ENCODE data around the gene CFAP251. TPM values are rescaled to one million over a fixed set of nuclear protein-coding genes. Genes with fewer than 3 reads are reported as not detected.

CFAP251 gene
- total RNA-seq, 1 donor from 2014 or later: 4.7 TPM

GRCh38 chr12:122013791-122014590 lies 95.6 kb downstream of the CFAP251 start:
- Histone ChIP-seq H3K36me3 (ENCODE audit: insufficient read depth, low read length) (no peaks in the 10 kb centered on the region), H2AFZ (ENCODE audit: low read depth, low read length) (no peak overlapping the region), H3K27ac (ENCODE audit: low read depth, low read length) (no peak overlapping the region), H3K9me3 (ENCODE audit: insufficient read depth, low read depth, low read length) (no peaks in the 10 kb centered on the region), H3K4me1 (ENCODE audit: insufficient read depth, low read length) (no peaks in the 10 kb centered on the region), H3K4me2 (ENCODE audit: low read length) (no peak overlapping the region), H3K79me2 (ENCODE audit: insufficient read depth, low read length) (no peaks in the 10 kb centered on the region), H3K9ac (ENCODE audit: low read length) (no peak overlapping the region), H3K4me3 (ENCODE audit: insufficient read depth, low read depth, low read length) (no peak overlapping the region), H3K27me3 (ENCODE audit: insufficient read depth, low read length) (no peaks in the 10 kb centered on the region), H4K20me1 (ENCODE audit: insufficient read depth, low read length) (no peaks in the 10 kb centered on the region)
- Mint-ChIP-seq H3K27me3 (ENCODE audit: low read depth, unreplicated experiment) (peaks cover 4% of the 10 kb centered on the region), H3K9me3 (ENCODE audit: unreplicated experiment) (peaks cover 11% of the 10 kb centered on the region), H3K36me3 (ENCODE audit: low read depth, unreplicated experiment) (peaks cover 2% of the 10 kb centered on the region), H3K27ac (ENCODE audit: unreplicated experiment) (no peak overlapping the region), H3K4me3 (ENCODE audit: unreplicated experiment) (no peak overlapping the region), H3K4me1 (ENCODE audit: low read depth, unreplicated experiment) (no peaks in the 10 kb centered on the region)
- FAIRE-seq: no peak
- DNase-seq (ENCODE audit: low read depth): no peak
- TF ChIP-seq CTCF (IDR thresholded peaks at IDR 0.05; ENCODE audit: insufficient read depth, low read depth, low read length) (no peak), EZH2 (IDR thresholded peaks at IDR 0.05; ENCODE audit: insufficient read depth, low read length) (no peak)

GRCh38 chr12:122014781-122015180 lies 96.4 kb downstream of the CFAP251 start:
- no peak overlapping the region for H3K27ac ChIP-seq (ENCODE audit: low read depth, low read length)
- no peaks in the 10 kb centered on the region for H4K20me1 ChIP-seq (ENCODE audit: insufficient read depth, low read length)
- no peaks in the 10 kb centered on the region for H3K9me3 ChIP-seq (ENCODE audit: insufficient read depth, low read depth, low read length)
- no peak overlapping the region for H3K27ac Mint-ChIP-seq (ENCODE audit: unreplicated experiment)
- H3K27me3 ChIP-seq (ENCODE audit: insufficient read depth, low read length): no peaks in the 10 kb centered on the region
- H3K79me2 ChIP-seq (ENCODE audit: insufficient read depth, low read length): no peaks in the 10 kb centered on the region
- no peak overlapping the region for H3K9ac ChIP-seq (ENCODE audit: low read length)
- TF ChIP-seq CTCF (IDR thresholded peaks at IDR 0.05; ENCODE audit: insufficient read depth, low read depth, low read length) (no peak), EZH2 (IDR thresholded peaks at IDR 0.05; ENCODE audit: insufficient read depth, low read length) (no peak)
- H3K4me3 ChIP-seq (ENCODE audit: insufficient read depth, low read depth, low read length): no peak overlapping the region
- H2AFZ ChIP-seq (ENCODE audit: low read depth, low read length): no peak overlapping the region
- no peaks in the 10 kb centered on the region for H3K4me1 Mint-ChIP-seq (ENCODE audit: low read depth, unreplicated experiment)
- H3K27me3 Mint-ChIP-seq (ENCODE audit: low read depth, unreplicated experiment): peaks cover 4% of the 10 kb centered on the region
- H3K4me1 ChIP-seq (ENCODE audit: insufficient read depth, low read length): no peaks in the 10 kb centered on the region
- H3K36me3 ChIP-seq (ENCODE audit: insufficient read depth, low read length): no peaks in the 10 kb centered on the region
- DNase-seq (ENCODE audit: low read depth): no peak
- peaks cover 14% of the 10 kb centered on the region for H3K9me3 Mint-ChIP-seq (ENCODE audit: unreplicated experiment)
- no peak for FAIRE-seq
- no peak overlapping the region for H3K4me3 Mint-ChIP-seq (ENCODE audit: unreplicated experiment)
- H3K36me3 Mint-ChIP-seq (ENCODE audit: low read depth, unreplicated experiment): peaks cover 2% of the 10 kb centered on the region
- no peak overlapping the region for H3K4me2 ChIP-seq (ENCODE audit: low read length)

GRCh38 chr12:122018457-122018856 lies 100.1 kb downstream of the CFAP251 start:
- Mint-ChIP-seq H3K9me3 (ENCODE audit: unreplicated experiment) (peaks cover 10% of the 10 kb centered on the region), H3K4me3 (ENCODE audit: unreplicated experiment) (no peak overlapping the region), H3K27me3 (ENCODE audit: low read depth, unreplicated experiment) (peaks cover 10% of the 10 kb centered on the region), H3K4me1 (ENCODE audit: low read depth, unreplicated experiment) (peaks cover 3% of the 10 kb centered on the region), H3K27ac (ENCODE audit: unreplicated experiment) (no peak overlapping the region), H3K36me3 (ENCODE audit: low read depth, unreplicated experiment) (no peaks in the 10 kb centered on the region)
- no peak overlapping the region for H3K4me3 ChIP-seq (ENCODE audit: insufficient read depth, low read depth, low read length)
- no peak overlapping the region for H3K9ac ChIP-seq (ENCODE audit: low read length)
- no peak overlapping the region for H3K4me2 ChIP-seq (ENCODE audit: low read length)
- H3K4me1 ChIP-seq (ENCODE audit: insufficient read depth, low read length): peaks cover 13% of the 10 kb centered on the region
- DNase-seq (ENCODE audit: low read depth): no peak
- no peaks in the 10 kb centered on the region for H3K36me3 ChIP-seq (ENCODE audit: insufficient read depth, low read length)
- no peaks in the 10 kb centered on the region for H4K20me1 ChIP-seq (ENCODE audit: insufficient read depth, low read length)
- H3K27ac ChIP-seq (ENCODE audit: low read depth, low read length): no peak overlapping the region
- no peaks in the 10 kb centered on the region for H3K27me3 ChIP-seq (ENCODE audit: insufficient read depth, low read length)
- no peak overlapping the region for H2AFZ ChIP-seq (ENCODE audit: low read depth, low read length)
- H3K79me2 ChIP-seq (ENCODE audit: insufficient read depth, low read length): no peaks in the 10 kb centered on the region
- H3K9me3 ChIP-seq (ENCODE audit: insufficient read depth, low read depth, low read length): no peaks in the 10 kb centered on the region
- TF ChIP-seq CTCF (IDR thresholded peaks at IDR 0.05; ENCODE audit: insufficient read depth, low read depth, low read length) (no peak), EZH2 (IDR thresholded peaks at IDR 0.05; ENCODE audit: insufficient read depth, low read length) (no peak)
- no peak for FAIRE-seq

All from astrocyte (in vitro differentiated cells and primary cell).